Sigmoid colon (tissue), 4 donors: ENCODE measurements around the gene OR8B4.

Source experiments
- CTCF ChIP-seq, 4 experiments: fragments of 450-650 bp in 3 of 4; fragments of 200-600 bp in 1 of 4; IDR thresholded peaks; one replicate each; pipeline ENCODE4 v1.5.1; 2016 to 2019; ENCODE audit warnings: antibody characterized with exemption in 4 of 4, mild to moderate bottlenecking in 3 of 4, moderate library complexity in 2 of 4
- POLR2A ChIP-seq, 2 donors: fragments of 450-650 bp; IDR thresholded peaks; one replicate each; pipeline ENCODE4 v1.6.1; 2016; ENCODE audit warnings: antibody characterized with exemption in 2 of 2, mild to moderate bottlenecking in 2 of 2, moderate library complexity in 2 of 2
- POLR2AphosphoS5 ChIP-seq, 4 donors: sonication (generic); formaldehyde crosslinking; IDR thresholded peaks; one replicate each; pipeline ENCODE4 v1.6.1; 2017; ENCODE audit warnings: antibody characterized with exemption in 4 of 4

GRCh38 chr11:124470561-124471227, 46.0 kb upstream of the OR8B4 start:
- TF ChIP-seq CTCF (IDR thresholded peaks at IDR 0.05) (no peak), POLR2A (IDR thresholded peaks at IDR 0.05) (no peak), POLR2AphosphoS5 (IDR thresholded peaks at IDR 0.05) (no peak)
